Right atrium auricular region (tissue), 2 donors: ENCODE data around the gene CRTAC1. TPM values are rescaled to one million over a fixed set of nuclear protein-coding genes. Genes with fewer than 3 reads are reported as not detected.

Source experiments
- DNase-seq: peaks from one replicate; pipeline ENCODE4 v3.0.0-alpha.2; 2019; ENCODE audit warnings: low spot score
- H3K27ac ChIP-seq, 2 donors: fragments of 200-600 bp; sonication (generic); 1 replicate in 1 of 2; 2 replicates in 1 of 2; pipeline ENCODE4 v1.5.1; 2016 to 2019
- H3K27me3 ChIP-seq, 2 donors: fragments of 200-600 bp; sonication (generic); one replicate each; pipeline versions ENCODE4 v1.5.1 to v1.6.0; 2017 to 2019
- H3K36me3 ChIP-seq: fragments of 200-600 bp; sonication (generic); one replicate; pipeline ENCODE4 v1.5.1; 2016
- H3K4me1 ChIP-seq, 2 donors: fragments of 200-600 bp; sonication (generic); one replicate each; pipeline versions ENCODE4 v1.5.1 to v1.6.0; 2017 to 2019
- H3K4me3 ChIP-seq, 2 donors: fragments of 200-600 bp; sonication (generic); 1 replicate in 1 of 2; 2 replicates in 1 of 2; pipeline ENCODE4 v1.5.1; 2017 to 2019; ENCODE audit warnings: mild to moderate bottlenecking in 1 of 2, moderate library complexity in 1 of 2
- H3K9me3 ChIP-seq, 2 donors: fragments of 200-600 bp; sonication (generic); one replicate each; pipeline ENCODE4 v1.5.1; 2019
- total RNA-seq, 2 donors: library from RNA; depleted of rRNA; stranded (reverse); fragments of >200 nt; gene quantifications; one replicate each; pipeline ENCODE4 v1.1.0, GENCODE V29; 2016
- TF ChIP-seq, protein P1 (sequence below), 2 donors: fragments of 200-600 bp; sonication (generic); IDR thresholded peaks; one replicate each; pipeline ENCODE4 v1.5.1; 2019; ENCODE audit warnings: antibody characterized with exemption in 2 of 2

The CRTAC1 gene
- total RNA-seq, 2 donors from 2014 or later, result 3.5 to 5.6 TPM

DNA sequence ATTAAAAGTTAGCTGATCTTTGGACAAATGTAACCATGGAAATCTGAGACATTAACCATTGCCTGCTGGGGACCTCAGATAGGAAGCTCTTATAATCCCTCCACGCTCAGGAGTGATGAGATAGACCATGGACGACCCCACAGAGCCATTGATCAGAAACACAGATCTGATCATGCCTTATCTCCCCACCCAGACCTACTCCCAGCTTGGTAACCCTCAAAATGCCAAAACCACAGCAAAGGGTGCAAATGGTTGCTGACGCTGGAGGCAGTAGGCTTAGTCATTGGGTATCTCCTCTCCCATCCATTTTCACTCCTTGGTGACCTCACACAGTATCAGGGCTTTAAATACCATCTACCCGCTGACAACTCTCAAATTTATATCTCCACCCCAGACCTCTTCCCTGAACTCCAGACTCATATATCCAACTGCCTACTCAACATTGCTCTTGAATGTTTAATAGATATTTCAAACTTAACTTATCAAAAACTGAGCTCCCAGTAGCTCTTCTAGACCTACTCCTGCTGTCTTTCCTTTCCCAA is 60.8 kb downstream of the CRTAC1 start:
- TF ChIP-seq, protein P1, sequence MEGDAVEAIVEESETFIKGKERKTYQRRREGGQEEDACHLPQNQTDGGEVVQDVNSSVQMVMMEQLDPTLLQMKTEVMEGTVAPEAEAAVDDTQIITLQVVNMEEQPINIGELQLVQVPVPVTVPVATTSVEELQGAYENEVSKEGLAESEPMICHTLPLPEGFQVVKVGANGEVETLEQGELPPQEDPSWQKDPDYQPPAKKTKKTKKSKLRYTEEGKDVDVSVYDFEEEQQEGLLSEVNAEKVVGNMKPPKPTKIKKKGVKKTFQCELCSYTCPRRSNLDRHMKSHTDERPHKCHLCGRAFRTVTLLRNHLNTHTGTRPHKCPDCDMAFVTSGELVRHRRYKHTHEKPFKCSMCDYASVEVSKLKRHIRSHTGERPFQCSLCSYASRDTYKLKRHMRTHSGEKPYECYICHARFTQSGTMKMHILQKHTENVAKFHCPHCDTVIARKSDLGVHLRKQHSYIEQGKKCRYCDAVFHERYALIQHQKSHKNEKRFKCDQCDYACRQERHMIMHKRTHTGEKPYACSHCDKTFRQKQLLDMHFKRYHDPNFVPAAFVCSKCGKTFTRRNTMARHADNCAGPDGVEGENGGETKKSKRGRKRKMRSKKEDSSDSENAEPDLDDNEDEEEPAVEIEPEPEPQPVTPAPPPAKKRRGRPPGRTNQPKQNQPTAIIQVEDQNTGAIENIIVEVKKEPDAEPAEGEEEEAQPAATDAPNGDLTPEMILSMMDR (IDR thresholded peaks at IDR 0.05), result no peak
- Histone ChIP-seq H3K27ac (no peak overlapping the region), H3K27me3 (no peaks in the 10 kb centered on the region)

DNA sequence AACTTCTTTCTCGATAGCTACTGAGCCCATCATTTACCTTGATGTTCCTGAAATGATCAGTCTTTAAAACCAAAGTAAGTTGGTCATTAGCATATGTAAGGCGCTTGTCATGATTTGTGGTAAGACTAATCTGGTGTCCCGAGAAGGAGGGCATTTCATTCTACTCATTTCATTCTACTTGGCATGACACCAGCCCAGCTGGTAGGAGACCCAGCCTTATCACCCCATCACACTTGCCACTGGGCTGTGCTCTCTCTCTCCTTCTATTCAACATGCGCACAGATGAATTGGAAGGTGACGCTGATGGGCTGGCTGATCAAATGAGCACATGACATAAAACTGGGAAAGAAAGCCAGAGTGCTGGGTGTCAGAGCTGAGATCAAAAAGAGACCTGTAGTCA is 65.7 kb downstream of the CRTAC1 start:
- Histone ChIP-seq H3K4me1 (no peaks in the 10 kb centered on the region), H3K36me3 (no peaks in the 10 kb centered on the region), H3K4me3 (no peak overlapping the region), H3K27ac (no peak overlapping the region), H3K9me3 (no peaks in the 10 kb centered on the region), H3K27me3 (no peaks in the 10 kb centered on the region)
- DNase-seq, result no peak
- TF ChIP-seq, protein P1 (IDR thresholded peaks at IDR 0.05), result no peak

More for the DNA sequence above, 60.8 kb downstream of the CRTAC1 start:
- DNase-seq, result no peak
- H3K4me1 ChIP-seq, result peaks cover 0 to 2% of the 10 kb centered on the region in 2 donors
- no peaks in the 10 kb centered on the region for H3K9me3 ChIP-seq
- no peak overlapping the region for H3K4me3 ChIP-seq
- H3K36me3 ChIP-seq, result no peaks in the 10 kb centered on the region

DNA sequence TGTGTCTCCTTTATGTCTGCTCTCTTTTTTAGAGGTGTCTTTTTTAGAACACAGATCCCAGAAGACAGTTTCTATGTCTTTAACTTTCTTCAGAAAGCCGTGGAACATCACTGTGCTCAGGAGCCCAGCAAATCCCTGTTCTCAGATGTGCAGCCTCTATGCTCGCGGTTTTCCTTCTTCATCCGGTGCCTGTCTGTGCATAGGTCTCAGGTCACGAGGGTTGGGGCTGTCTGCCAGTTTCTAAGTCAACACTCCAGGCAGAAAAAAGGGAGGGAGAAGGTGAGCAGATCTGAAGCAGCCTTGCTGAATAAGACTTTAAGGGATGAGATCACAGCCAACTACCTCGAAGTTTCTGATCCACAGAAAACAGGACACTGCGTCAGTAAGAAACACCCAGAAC is 68.5 kb downstream of the CRTAC1 start:
- Histone ChIP-seq H3K27ac (no peak overlapping the region), H3K4me1 (no peaks in the 10 kb centered on the region), H3K27me3 (no peaks in the 10 kb centered on the region), H3K4me3 (no peak overlapping the region), H3K36me3 (no peaks in the 10 kb centered on the region), H3K9me3 (no peaks in the 10 kb centered on the region)
- no peak for DNase-seq
- TF ChIP-seq, protein P1 (IDR thresholded peaks at IDR 0.05), result no peak

DNA sequence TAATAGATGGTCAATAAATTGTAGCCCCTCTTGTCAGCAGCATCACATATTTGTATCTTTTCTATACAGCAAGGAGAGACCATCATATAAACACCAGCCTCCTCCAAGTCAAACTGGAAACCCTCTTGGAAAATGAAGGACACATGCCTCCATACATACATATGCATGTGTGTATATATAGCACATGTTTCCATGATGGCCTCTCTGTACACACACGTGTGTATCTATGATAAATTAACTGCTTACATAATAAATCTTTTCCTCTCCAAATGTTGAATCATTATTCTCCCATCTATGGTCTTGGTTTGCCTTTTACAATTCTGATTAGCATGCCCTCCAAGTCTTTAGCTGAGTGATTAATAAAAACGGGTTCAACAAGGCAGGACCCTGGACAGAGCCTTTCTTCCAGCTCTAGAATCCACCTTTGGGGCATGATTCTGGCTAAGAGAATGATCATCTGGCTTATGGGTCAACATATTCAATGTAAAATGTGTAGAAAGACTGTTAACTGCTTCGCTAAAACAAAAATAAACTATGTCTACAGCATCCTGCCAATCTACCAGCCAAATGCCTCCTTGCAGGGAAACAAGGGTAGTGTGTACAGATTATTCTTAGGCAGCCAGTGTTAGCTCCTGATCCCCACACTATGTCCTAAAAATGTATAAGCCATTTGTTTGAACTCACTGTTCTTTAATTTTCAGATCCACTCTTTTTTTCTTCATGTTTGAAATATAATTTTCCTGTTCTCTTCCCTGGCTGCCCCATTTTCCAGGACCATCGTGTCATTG is 70.0 kb downstream of the CRTAC1 start:
- Histone ChIP-seq H3K4me3 (no peak overlapping the region), H3K9me3 (no peaks in the 10 kb centered on the region), H3K36me3 (no peaks in the 10 kb centered on the region), H3K27ac (no peak overlapping the region), H3K27me3 (no peaks in the 10 kb centered on the region), H3K4me1 (no peaks in the 10 kb centered on the region)
- DNase-seq, result no peak
- TF ChIP-seq, protein P1 (IDR thresholded peaks at IDR 0.05), result no peak

DNA sequence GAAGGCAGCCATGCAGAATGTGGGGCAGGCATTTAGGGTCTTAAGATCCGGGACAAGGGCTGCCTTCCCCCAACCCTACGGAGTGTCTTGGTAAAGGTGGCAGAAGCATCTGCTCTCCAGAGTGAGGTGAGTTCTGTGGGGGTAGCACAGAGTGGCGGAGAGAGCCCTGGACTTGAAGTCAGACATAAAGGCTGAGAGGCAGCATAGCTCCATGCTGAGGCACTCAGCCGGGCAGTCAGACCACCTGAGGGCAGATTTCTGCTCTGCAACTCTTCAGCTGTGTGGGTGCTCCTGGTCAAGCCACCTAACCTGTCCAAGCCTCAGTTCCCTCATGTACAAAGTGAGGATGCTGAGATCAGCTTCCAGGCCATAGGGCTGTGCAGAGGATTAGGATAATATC is 81.0 kb downstream of the CRTAC1 start:
- Histone ChIP-seq H3K4me3 (no peak overlapping the region), H3K27me3 (no peaks in the 10 kb centered on the region)
- TF ChIP-seq, protein P1 (IDR thresholded peaks at IDR 0.05), result no peak

More for the DNA sequence above, 81.0 kb downstream of the CRTAC1 start:
- no peaks in the 10 kb centered on the region for H3K4me1 ChIP-seq
- no peaks in the 10 kb centered on the region for H3K36me3 ChIP-seq
- no peak overlapping the region for H3K27ac ChIP-seq
- DNase-seq, result no peak
- H3K9me3 ChIP-seq, result no peaks in the 10 kb centered on the region
